NCI-H1105 (cell line): ENCODE results near the gene KLHL21.
A peak's percentile ranks its signal among the peaks of the same experiment; 100 is the strongest.
"Not testable (repeated sequence)": the region's sequence is repeated elsewhere in the genome, so short reads cannot be mapped to it uniquely, and the experiment has no call there.

Experiments
- DNase-seq: peaks from one replicate; lab custom pipeline; 2025; lab: John Stamatoyannopoulos, UW

The KLHL21 gene, protein sequence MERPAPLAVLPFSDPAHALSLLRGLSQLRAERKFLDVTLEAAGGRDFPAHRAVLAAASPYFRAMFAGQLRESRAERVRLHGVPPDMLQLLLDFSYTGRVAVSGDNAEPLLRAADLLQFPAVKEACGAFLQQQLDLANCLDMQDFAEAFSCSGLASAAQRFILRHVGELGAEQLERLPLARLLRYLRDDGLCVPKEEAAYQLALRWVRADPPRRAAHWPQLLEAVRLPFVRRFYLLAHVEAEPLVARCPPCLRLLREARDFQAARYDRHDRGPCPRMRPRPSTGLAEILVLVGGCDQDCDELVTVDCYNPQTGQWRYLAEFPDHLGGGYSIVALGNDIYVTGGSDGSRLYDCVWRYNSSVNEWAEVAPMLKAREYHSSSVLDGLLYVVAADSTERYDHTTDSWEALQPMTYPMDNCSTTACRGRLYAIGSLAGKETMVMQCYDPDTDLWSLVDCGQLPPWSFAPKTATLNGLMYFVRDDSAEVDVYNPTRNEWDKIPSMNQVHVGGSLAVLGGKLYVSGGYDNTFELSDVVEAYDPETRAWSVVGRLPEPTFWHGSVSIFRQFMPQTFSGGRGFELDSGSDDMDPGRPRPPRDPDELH

DNA sequence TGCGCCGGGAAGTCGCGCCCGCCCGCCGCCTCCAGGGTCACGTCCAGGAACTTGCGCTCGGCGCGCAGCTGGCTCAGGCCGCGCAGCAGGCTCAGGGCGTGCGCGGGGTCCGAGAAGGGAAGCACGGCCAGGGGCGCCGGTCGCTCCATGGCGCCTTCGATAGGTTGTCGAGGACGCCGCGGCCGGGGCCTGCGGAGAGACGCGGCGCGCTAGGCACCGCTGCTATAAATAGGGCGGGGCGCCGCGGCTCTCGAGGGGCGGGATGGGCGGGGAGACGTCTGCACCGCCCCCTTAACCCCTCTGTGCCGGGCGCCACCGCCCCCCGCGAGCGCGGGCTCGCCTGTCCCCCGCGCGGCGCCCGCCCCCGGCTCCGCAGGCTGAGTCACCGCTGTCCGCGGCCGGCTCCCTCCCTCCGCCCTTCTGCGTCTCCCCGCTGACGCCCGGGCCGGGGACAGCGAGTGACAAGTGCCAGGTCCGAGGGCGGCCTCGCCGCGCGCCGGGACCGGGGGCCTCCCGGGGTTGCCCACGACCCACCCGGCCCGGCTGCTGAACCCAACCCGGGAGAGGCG lies at the start of gene KLHL21:
KLHL21 (minus strand) TSS at position 201 of the 569 bp plus-strand sequence; CDS start at position 149, 52 bp downstream.
- peak; percentile 58 for DNase-seq

DNA sequence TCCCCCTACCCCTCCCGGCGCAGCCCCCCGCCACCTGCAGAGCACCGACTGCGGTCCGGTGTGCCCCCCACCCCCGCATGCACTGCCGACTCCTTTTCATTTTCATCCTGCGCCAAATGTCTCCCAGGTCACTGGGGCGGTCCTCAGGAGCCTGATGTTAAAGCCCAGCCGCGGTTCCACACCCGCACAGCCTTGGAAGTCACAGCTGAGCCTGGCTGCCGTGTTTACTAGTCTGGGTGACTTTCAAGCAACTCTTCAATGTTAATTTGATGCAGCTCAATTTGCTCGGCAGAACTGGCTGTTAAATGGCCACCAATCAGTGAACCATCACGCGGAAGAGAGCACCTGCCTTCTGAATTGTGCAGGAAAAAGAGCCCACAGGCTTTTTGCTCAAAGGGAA lies 49.2 kb upstream of the KLHL21 start:
- DNase-seq = no peak

DNA sequence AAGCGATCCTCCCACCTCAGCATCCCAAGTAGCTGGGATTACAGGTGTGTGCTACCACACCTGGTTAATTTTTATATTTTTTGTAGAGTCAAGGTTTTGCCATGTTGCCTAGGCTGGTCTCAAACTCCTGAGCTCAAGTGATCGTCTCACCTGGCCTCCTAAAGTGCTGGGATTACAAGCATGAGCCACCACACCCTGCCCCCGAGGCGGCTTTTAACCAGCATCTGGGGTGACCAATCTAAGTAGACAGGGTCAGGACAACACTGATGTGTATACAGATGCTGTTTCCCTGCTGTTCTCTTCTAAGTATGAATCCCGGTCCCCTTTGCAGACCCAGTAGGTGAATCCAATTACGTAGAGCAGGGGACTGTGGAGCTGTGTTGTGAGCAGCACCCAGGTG lies 45.9 kb upstream of the KLHL21 start:
- DNase-seq = no peak

DNA sequence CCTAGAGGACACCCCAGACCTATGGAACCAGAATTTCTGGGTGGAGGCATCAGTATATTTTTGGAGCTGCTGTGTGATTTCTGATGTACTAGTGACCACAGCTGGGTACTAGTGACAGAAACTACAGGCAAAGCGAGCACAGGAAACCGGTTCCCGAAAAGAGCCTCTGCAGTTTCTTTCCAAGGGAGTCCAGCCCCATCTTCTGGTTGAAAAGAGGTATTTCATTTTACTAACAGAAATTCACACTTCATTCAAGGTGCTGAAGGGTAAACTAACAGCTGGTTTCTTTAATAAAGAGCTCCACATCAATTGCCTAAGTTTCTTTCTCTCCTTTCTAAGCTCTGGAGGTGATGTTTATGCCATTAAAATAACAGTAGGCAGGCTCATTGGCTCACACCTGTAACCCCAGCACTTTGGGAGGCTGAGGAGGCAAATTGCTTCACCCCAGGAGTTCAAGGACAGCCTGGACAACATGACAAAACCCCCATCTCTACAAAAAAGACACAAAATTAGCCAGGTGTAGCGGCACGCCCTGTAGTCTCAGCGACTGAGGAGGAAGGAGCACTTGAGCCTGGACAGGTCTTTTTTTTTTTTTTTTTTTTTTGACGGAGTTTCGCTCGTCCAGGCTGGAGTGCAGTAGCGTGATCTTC lies 44.0 kb upstream of the KLHL21 start:
- DNase-seq = peak; percentile 11

DNA sequence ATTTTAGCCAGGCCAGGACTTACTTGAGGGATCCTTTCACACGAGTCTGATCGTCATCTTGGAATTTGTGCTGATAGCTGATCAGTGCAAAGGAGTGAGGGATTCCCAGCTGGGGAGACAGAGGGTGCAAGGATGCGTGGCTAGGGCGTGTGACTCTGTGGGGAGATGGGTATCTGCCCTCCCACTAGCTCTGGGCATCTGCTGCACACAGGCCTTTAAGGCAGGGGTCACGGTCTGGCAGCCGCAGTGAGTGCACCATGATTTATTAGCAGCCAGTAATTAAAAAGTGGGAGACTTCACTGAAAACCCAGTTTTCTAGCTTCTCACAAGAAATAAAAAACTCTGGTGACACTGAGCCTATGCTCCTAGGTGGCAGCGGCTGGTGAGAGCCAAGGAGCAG lies 42.3 kb upstream of the KLHL21 start:
- no peak for DNase-seq

DNA sequence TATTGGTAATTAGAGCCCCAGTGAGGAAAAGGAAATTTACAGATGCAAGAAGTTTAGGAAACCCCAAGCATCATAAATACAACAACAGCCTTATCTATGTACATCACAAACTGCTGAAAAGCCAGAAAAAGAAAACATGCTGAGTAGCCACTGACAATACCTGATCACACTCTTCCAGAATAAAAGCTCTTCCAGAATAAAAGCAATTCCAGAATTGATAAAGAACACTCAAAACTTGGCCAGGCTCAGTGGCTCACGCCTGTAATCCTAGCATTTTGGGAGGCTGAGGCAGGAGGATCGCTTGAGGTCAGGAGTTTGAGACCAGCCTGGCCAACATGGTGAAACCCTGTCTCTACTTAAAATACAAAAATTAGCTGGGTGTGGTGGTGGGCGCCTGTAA lies 38.2 kb upstream of the KLHL21 start:
- DNase-seq = not testable (repeated sequence)

DNA sequence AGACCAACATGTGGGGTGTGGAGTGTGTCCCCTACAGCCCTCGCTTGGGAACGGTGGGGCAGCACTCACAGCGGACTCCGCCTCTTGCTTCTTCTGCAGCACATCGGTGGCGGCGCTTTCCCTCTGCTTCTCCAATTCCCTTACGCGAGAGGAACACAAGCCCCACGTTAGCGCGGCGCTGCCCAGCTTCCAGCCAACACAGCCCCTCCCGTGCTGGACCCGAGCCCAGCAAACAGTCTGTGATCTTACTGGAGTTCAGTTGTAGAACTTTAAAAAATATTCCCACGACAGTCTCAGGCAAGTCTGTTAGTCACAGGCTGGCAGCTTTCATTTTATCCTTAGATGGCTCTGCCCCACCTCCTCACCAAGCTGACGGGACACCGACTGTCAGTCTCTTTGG lies 35.6 kb upstream of the KLHL21 start:
- no peak for DNase-seq

DNA sequence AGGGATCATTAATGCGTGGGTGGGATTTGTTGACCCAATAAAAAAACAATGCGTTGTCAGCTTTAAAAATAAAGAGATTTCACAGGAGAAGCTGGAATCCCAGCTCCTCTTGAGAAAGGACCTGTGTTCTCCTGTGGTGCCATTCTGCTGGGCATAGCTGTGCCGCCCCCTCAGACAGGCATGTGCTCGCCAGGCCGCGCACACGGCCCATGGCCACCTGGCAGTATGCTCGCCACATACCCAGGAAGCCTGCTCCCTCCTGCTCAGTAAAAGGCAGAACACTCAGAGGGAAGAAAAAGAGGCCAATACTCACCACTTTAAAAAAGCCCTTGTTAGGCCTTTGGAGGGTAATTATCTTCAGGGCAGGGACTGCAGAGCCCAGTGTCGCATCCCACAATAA lies 35.1 kb upstream of the KLHL21 start:
- no peak for DNase-seq

DNA sequence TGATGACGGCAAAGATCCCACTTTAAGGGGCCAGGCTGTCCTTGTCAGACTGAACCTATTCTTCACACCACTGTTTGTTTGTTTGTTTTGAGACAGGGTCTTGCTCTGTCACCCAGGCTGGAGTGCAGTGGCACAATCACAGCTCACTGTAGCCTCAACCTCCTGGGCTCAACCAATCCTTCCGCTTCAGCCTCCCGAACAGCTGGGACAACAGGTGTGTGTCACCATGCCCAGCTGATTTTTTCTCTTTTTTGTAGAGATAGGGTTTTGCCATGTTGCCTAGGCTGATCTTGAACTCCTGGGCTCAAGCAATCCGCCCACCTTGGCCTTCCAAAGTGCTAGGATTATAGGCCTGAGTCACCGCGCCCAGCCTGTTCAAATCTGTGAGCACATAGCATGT lies 34.1 kb upstream of the KLHL21 start:
- not testable (repeated sequence) for DNase-seq

DNA sequence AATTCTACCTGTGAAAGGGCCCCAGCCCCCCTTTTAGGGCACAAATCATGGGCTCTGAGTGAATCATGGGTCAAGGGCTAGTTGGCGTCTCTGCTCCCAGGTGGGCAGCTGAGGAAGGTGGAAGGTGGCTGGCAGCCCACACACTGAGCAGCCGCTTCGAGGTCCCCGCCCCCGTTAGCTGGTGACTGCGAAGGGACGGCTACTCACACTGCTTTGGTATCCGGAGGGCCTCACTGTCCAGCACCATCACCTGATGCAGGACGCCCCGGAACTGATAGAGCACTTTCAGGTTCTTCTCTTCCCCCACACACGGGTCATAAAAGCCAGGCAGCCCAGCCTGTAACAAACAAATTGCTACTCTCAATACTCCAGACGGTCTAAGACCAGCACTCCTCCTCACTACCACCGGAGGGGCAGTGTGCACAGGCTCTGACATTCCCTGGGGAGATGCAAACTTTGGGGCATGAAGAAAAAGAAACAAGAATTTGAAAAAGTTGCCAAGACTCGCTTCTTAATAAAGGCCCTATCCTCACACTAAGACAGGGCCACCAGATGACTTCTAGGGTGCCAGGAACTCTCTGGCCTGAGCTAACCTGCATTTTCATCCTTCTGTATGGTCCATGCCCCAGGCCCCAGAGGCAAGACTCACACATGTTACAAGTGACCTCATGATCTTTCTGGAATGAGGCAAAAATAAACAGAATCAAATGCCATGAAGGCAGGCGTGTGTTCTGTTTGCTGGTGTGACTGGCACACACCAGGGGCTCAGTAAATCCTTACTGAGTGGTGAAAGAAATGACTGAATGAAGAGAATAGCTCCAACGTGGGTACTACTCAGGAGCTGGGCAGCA lies 33.5 kb upstream of the KLHL21 start:
- DNase-seq = no peak

DNA sequence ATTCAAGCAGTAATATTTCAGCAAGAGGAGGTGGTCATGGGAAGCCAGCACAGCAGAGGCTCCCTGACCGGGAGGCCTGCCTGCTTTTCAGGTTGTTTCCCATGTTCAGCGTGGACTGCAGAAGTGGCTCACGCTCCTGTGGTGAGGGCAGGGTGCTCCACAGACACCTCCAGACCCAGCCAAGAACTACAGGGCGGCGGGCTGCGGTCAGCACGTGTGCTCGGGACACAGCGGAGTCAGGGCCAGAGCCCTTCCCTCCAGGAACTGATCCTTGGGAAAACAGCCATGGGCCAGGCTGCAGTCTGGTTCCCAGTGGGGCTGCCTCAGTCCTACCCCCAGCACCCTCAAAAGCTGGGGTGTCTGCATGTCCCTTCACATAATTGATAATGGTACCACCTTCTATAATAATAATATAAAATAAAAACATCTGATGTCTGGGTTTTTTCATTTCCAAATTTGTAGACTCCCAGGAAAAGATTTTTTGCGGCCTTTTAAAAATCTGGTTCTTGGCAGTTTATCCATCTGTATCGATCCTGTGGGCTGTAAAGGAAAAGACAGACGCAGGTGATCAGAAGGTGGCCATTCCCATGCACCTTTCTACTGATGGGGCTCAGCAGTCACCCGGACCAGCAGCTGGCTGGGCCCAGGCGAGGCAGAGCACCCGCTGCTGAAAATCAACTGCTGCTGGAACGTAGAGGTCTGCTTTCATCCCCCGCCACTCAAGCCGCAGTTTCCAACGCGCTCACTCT lies 32.7 kb upstream of the KLHL21 start:
- no peak for DNase-seq

DNA sequence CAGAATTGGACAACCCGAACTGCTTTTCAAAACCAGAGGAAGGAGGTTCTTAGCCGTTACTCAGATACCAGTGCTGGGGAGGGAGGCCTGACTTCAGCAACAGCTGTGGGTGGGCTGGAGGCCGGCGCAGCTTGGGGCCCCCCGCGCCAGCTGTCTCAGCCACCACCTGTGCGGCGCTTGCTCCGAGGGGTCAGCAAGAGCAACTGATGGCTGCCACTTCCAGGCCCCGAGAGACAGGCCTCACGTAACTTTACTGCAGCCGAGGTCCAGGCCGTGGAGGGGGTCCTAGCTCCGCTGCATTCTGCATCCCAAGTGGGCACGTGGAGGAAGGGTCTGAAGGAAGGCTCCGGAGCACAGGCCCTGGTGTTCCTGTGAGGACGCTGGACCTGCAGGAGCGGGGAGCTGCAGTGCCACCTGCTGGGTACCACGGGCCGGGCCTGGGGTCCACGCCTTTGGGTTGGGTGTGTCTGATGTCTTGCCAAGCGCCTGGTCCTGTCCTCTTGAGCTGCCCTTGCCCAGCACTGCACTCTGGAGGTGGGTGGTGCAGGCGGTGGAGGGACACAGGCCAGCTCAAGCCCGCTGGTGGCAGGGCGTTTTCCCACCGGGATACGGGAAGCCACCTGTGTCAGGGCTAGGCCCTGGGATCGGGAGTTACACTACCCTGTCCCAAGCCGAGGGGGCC lies 31.8 kb upstream of the KLHL21 start:
- DNase-seq = peak; percentile 13

DNA sequence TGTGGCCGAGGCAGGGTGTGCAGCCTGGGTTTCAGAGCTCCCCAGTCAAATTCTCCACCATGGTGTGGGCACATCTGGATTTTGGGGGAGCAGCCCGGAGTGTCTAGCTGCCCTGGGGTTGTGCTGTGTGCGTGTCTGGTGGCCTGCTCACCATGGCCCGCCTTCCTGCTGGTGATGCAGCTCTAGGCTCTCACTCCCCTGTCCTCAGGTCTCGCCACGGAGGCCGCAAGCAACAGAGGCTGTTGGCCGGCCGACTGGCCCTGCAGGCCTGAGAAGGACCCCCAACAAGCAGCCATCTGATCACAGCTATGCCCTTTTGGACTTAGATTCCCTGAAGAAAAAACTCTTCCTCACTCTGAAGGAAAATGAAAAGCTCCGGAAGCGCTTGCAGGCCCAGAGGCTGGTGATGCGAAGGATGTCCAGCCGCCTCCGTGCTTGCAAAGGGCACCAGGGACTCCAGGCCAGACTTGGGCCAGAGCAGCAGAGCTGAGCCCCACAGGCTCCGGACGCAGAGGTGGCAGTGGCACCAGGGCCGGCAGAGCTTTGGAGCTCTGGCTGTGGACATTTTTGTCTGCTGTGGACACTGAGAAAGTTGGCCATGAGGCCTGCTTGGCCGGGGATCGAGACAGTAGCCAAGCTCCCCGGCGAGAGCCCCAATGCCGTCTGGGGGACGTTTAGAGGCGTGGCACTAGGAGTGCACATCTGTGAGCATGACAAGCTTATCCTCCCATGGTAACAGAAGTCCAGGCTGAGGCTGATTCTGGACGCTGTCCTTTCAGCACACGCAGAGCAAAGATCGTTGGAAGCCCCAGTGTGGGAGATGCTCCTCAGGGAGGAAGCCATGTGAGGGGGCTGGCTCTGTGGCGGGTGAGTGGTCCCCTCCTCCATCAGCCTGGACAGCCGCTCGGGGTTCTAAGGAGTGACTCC lies 30.2 kb upstream of the KLHL21 start:
- no peak for DNase-seq

DNA sequence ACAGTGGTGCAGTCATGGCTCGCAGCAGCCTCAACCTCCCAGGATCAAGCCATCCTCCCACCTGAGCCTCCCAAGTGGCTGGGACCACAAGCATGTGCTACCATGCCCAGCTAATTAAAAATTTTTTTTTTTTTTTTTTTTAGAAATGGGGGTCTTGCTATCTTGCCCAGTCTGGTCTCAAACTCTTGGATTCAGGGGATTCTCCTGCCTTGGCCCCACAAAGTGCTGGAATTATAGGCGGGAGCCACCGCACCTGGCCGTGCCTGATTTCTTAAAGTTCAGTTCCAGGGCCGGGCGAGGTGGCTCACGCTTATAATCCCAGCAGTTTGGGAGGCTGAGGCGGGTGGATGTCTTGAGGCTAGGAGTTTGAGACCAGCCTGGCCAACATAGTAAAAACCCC lies 28.4 kb upstream of the KLHL21 start:
- no peak for DNase-seq

DNA sequence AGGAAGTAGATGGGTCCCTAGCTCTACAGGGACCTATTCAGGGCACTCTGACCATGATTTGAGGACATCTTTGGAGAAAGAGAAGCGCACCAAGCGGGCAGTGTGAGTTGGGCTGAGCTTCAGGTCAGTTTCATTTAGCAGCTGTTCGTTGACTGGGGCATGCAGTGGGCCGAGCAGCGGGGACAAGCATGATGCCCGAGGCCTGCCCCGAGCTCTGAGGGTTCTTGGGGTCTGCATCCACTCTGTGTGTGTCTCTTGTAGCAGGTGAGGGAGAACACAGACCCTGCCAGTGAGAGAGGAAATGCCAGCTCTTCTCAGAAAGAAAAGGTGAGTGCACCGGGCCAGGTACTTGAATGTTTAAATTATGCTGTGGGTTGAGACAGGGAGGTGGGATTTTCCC lies 27.4 kb upstream of the KLHL21 start:
- DNase-seq = no peak

DNA sequence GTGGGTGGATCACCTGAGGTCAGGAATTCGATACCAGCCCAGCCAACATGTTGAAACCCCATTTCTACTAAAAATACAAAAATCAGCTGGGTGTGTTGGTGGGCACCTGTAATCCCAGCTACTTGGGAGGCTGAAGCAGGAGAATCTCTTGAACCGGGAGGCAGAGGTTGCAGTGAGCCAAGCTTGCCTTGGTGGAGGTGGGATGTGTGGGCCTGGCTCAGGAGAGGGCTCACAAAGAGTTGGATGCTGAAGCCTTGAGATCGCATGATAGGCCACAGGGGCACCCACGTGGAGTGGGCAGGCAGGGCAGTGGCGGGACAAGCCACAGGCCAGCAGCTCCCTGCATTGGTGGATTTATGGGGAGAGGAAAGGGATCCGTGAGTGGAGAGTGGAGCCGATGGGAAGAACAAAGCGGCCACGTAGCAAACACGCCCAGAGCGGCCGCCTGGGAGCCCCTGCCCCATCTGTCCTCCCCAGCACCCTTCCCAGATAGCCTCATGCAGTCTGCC lies 26.4 kb upstream of the KLHL21 start:
- no peak for DNase-seq

DNA sequence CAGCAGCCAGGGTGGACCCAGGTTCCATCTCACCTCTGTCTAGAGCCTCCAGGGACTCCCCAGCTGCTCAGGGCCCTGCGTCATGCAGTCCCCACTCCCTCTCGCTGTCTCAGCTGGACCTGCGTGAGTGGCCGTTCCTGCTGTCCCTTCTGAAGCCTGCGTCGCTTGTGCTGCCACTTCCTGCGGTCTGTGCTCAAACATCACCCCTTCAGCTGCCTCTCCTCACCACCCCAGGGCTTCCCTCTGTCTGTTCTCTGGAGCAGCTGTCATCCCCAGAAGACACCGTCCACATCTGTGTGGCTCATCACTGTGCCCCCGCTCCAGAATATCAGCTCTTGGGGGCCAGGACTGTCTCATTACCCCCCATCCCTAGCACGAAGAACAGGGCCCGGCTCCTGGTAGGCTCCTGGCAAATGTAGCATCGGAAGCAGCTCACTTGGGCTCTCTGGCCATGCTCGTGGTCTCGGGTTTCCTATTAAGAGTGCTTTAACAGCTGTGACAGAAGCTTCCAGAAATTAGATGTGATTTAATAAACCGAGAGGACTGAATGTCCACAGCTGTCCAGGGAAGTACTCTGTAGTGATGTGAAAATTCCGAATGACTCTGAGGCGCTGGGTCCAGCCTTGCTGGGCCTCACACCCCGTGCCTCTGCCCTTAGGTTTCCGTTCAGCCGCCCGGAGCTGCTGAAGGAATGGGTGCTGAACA lies 25.3 kb upstream of the KLHL21 start:
- DNase-seq = no peak

DNA sequence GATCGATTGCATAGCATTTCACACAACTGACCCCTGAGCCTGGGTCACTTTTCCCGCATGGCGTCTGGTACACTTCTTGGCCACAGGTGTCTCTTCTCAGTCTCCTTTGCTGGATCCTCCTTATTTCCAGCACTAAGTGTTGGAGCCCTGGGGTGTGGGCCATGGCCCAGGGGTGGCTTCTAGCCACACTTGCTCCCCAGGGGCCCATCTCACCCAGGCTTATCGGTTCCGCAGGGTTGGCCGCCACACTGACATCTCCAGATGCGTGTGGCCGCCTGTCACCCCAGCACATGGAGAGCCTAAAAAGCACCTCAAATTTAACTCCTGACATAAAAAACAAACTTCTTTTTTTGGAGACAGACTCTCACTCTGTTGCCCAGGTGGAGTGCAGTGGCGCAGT lies 24.4 kb upstream of the KLHL21 start:
- DNase-seq = no peak
